ENCODE data around the gene AHCTF1. TPM values are rescaled to one million over a fixed set of nuclear protein-coding genes. Genes with fewer than 3 reads are reported as not detected.

AHCTF1 gene
- total RNA-seq, 1 donor, result 134 TPM

- Histone ChIP-seq H3K4me1 (ENCODE audit: insufficient read depth, low read length) (no peaks in the 10 kb centered on the region), H3K9me3 (ENCODE audit: low read depth, low read length) (no peaks in the 10 kb centered on the region), H3K27me3 (ENCODE audit: insufficient read depth, low read length) (no peaks in the 10 kb centered on the region), H3K4me3 (ENCODE audit: low read length) (no peak overlapping the region)
These were observed 127.9 kb downstream of the AHCTF1 start for GRCh38 chr1:246803883-246804282.

- no peaks in the 10 kb centered on the region for H3K9me3 ChIP-seq (ENCODE audit: low read depth, low read length)
- no peaks in the 10 kb centered on the region for H3K27me3 ChIP-seq (ENCODE audit: insufficient read depth, low read length)
- H3K4me3 ChIP-seq (ENCODE audit: low read length), result no peak overlapping the region
- no peaks in the 10 kb centered on the region for H3K4me1 ChIP-seq (ENCODE audit: insufficient read depth, low read length)
These were observed 128.4 kb downstream of the AHCTF1 start for GRCh38 chr1:246803373-246803772.

- no peaks in the 10 kb centered on the region for H3K4me1 ChIP-seq (ENCODE audit: insufficient read depth, low read length)
- H3K27me3 ChIP-seq (ENCODE audit: insufficient read depth, low read length), result no peaks in the 10 kb centered on the region
- no peak overlapping the region for H3K4me3 ChIP-seq (ENCODE audit: low read length)
- H3K9me3 ChIP-seq (ENCODE audit: low read depth, low read length), result no peaks in the 10 kb centered on the region
These were observed 130.3 kb downstream of the AHCTF1 start for GRCh38 chr1:246801241-246802020.

GRCh38 chr1:246800756-246801155, 131.0 kb downstream of the AHCTF1 start:
- H3K4me1 ChIP-seq (ENCODE audit: insufficient read depth, low read length), result no peaks in the 10 kb centered on the region
- no peaks in the 10 kb centered on the region for H3K27me3 ChIP-seq (ENCODE audit: insufficient read depth, low read length)
- no peaks in the 10 kb centered on the region for H3K9me3 ChIP-seq (ENCODE audit: low read depth, low read length)
- H3K4me3 ChIP-seq (ENCODE audit: low read length), result no peak overlapping the region

GRCh38 chr1:246800356-246800755, 131.4 kb downstream of the AHCTF1 start:
- Histone ChIP-seq H3K4me3 (ENCODE audit: low read length) (no peak overlapping the region), H3K27me3 (ENCODE audit: insufficient read depth, low read length) (no peaks in the 10 kb centered on the region), H3K9me3 (ENCODE audit: low read depth, low read length) (no peaks in the 10 kb centered on the region), H3K4me1 (ENCODE audit: insufficient read depth, low read length) (no peaks in the 10 kb centered on the region)

- no peaks in the 10 kb centered on the region for H3K4me1 ChIP-seq (ENCODE audit: insufficient read depth, low read length)
- H3K9me3 ChIP-seq (ENCODE audit: low read depth, low read length), result no peaks in the 10 kb centered on the region
- no peaks in the 10 kb centered on the region for H3K27me3 ChIP-seq (ENCODE audit: insufficient read depth, low read length)
- no peak overlapping the region for H3K4me3 ChIP-seq (ENCODE audit: low read length)
These were observed 132.9 kb downstream of the AHCTF1 start for GRCh38 chr1:246798606-246799496.

GRCh38 chr1:246798107-246798506, 133.6 kb downstream of the AHCTF1 start:
- Histone ChIP-seq H3K9me3 (ENCODE audit: low read depth, low read length) (no peaks in the 10 kb centered on the region), H3K4me3 (ENCODE audit: low read length) (no peak overlapping the region), H3K4me1 (ENCODE audit: insufficient read depth, low read length) (no peaks in the 10 kb centered on the region), H3K27me3 (ENCODE audit: insufficient read depth, low read length) (no peaks in the 10 kb centered on the region)

- Histone ChIP-seq H3K4me1 (ENCODE audit: insufficient read depth, low read length) (no peaks in the 10 kb centered on the region), H3K27me3 (ENCODE audit: insufficient read depth, low read length) (no peaks in the 10 kb centered on the region), H3K4me3 (ENCODE audit: low read length) (no peak overlapping the region), H3K9me3 (ENCODE audit: low read depth, low read length) (no peaks in the 10 kb centered on the region)
These were observed 134.2 kb downstream of the AHCTF1 start for GRCh38 chr1:246797597-246797996.

- Histone ChIP-seq H3K9me3 (ENCODE audit: low read depth, low read length) (no peaks in the 10 kb centered on the region), H3K27me3 (ENCODE audit: insufficient read depth, low read length) (no peaks in the 10 kb centered on the region), H3K4me3 (ENCODE audit: low read length) (no peak overlapping the region), H3K4me1 (ENCODE audit: insufficient read depth, low read length) (no peaks in the 10 kb centered on the region)
These were observed 134.6 kb downstream of the AHCTF1 start for GRCh38 chr1:246797157-246797556.

- no peaks in the 10 kb centered on the region for H3K27me3 ChIP-seq (ENCODE audit: insufficient read depth, low read length)
- H3K4me3 ChIP-seq (ENCODE audit: low read length), result no peak overlapping the region
- H3K4me1 ChIP-seq (ENCODE audit: insufficient read depth, low read length), result no peaks in the 10 kb centered on the region
- no peaks in the 10 kb centered on the region for H3K9me3 ChIP-seq (ENCODE audit: low read depth, low read length)
These were observed 135.6 kb downstream of the AHCTF1 start for GRCh38 chr1:246795906-246796694.

GRCh38 chr1:246794828-246795671, 136.7 kb downstream of the AHCTF1 start:
- no peaks in the 10 kb centered on the region for H3K9me3 ChIP-seq (ENCODE audit: low read depth, low read length)
- no peaks in the 10 kb centered on the region for H3K27me3 ChIP-seq (ENCODE audit: insufficient read depth, low read length)
- H3K4me3 ChIP-seq (ENCODE audit: low read length), result no peak overlapping the region
- no peaks in the 10 kb centered on the region for H3K4me1 ChIP-seq (ENCODE audit: insufficient read depth, low read length)

- H3K9me3 ChIP-seq (ENCODE audit: low read depth, low read length), result no peaks in the 10 kb centered on the region
- H3K4me1 ChIP-seq (ENCODE audit: insufficient read depth, low read length), result no peaks in the 10 kb centered on the region
- no peaks in the 10 kb centered on the region for H3K27me3 ChIP-seq (ENCODE audit: insufficient read depth, low read length)
- H3K4me3 ChIP-seq (ENCODE audit: low read length), result no peak overlapping the region
These were observed 137.5 kb downstream of the AHCTF1 start for GRCh38 chr1:246794048-246794827.

- no peaks in the 10 kb centered on the region for H3K27me3 ChIP-seq (ENCODE audit: insufficient read depth, low read length)
These were observed 138.3 kb downstream of the AHCTF1 start for GRCh38 chr1:246793356-246793896.

More at GRCh38 chr1:246793356-246793896, 138.3 kb downstream of the AHCTF1 start:
- Histone ChIP-seq H3K9me3 (ENCODE audit: low read depth, low read length) (no peaks in the 10 kb centered on the region), H3K4me3 (ENCODE audit: low read length) (no peak overlapping the region), H3K4me1 (ENCODE audit: insufficient read depth, low read length) (no peaks in the 10 kb centered on the region)

All from mononuclear cell (primary cell).